Bronchial epithelial cell (primary cell): ENCODE measurements around the gene POP7. TPM values are rescaled to one million over a fixed set of nuclear protein-coding genes. Genes with fewer than 3 reads are reported as not detected.
"Not testable (repeated sequence)": the region's sequence is repeated elsewhere in the genome, so short reads cannot be mapped to it uniquely, and the experiment has no call there.

Experiments
- DNase-seq: peaks from one replicate; pipeline ENCODE4 v3.0.0-alpha.2; 2010; ENCODE audit warnings: low read depth
- FAIRE-seq: peaks from 2 replicates; lab custom pipeline; 2011; peaks lifted over from hg19 to GRCh38; lab: Jason Lieb, UNC
- H3K27me3 ChIP-seq: 2 replicates; pipeline ENCODE4 v1.5.1; 2011; ENCODE audit warnings: low read length; ENCODE audit not compliant: control insufficient read depth, insufficient read depth
- H3K36me3 ChIP-seq: 2 replicates; pipeline ENCODE4 v1.5.1; 2011; ENCODE audit warnings: low read length; ENCODE audit not compliant: control insufficient read depth, insufficient read depth
- H3K4me3 ChIP-seq: 2 replicates; pipeline ENCODE4 v1.5.1; 2011; ENCODE audit warnings: mild to moderate bottlenecking, low read depth, low read length, control low read depth
- total RNA-seq: library from RNA; depleted of rRNA; stranded (reverse); fragments of >200 nt; gene quantifications from 2 replicates; pipeline ENCODE4 v1.2.1, GENCODE V29; 2014
- TF ChIP-seq, protein P1 (sequence below): IDR thresholded peaks from 2 replicates; pipeline ENCODE4 v1.5.1; 2011; ENCODE audit warnings: mild to moderate bottlenecking, moderate library complexity, low read length, control low read depth, inconsistent platforms; ENCODE audit not compliant: insufficient read depth, severe bottlenecking

The POP7 gene
- total RNA-seq, 1 donor from 2014 or later, result 40.8 TPM

DNA sequence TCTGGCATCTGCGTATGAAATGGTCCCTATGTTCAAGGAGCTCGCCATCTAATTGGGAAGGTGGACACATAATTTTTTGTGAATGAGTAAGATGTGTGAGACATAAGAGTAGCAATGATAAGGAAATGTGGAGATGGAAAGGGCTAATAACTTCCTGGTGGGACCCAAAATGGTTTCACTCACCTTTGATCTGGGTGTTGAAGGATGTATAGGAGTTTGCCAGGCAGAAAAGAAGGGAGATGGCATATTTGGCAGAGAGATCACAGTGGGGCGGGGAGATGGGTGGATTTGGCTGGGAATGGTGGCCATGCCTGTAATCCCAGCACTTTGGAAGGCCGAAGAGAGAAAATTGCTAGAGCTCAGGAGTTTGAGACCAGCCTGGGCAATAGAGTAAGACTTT is 4.5 kb downstream of the POP7 start:
- H3K27me3 ChIP-seq, result no peaks in the 10 kb centered on the region
- H3K4me3 ChIP-seq, result no peak overlapping the region
- TF ChIP-seq, protein P1, sequence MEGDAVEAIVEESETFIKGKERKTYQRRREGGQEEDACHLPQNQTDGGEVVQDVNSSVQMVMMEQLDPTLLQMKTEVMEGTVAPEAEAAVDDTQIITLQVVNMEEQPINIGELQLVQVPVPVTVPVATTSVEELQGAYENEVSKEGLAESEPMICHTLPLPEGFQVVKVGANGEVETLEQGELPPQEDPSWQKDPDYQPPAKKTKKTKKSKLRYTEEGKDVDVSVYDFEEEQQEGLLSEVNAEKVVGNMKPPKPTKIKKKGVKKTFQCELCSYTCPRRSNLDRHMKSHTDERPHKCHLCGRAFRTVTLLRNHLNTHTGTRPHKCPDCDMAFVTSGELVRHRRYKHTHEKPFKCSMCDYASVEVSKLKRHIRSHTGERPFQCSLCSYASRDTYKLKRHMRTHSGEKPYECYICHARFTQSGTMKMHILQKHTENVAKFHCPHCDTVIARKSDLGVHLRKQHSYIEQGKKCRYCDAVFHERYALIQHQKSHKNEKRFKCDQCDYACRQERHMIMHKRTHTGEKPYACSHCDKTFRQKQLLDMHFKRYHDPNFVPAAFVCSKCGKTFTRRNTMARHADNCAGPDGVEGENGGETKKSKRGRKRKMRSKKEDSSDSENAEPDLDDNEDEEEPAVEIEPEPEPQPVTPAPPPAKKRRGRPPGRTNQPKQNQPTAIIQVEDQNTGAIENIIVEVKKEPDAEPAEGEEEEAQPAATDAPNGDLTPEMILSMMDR, result no peak
- peaks cover 2% of the 10 kb centered on the region for H3K36me3 ChIP-seq
- DNase-seq, result no peak
- FAIRE-seq, result no peak

DNA sequence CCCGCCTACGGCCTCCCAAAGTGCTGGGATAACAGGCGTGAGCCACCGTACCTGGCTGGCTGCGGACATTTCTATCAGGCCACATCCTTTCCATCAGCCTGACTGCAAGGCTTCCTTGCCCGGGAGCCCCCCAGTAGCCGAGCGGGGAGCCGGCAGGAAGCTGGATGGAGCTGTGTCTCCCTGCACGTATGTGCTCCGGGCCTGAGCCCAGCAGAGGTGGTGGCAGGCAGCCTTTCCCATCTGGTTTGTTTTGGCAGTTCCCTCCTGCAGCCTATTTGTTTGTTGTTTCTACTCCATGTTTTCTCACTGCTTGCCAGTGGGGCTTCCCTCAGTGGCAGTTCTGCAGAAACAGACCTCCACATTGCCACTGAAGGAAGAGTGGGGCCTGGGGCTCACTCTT is 5.4 kb downstream of the POP7 start:
- TF ChIP-seq, protein P1, result no peak
- DNase-seq, result no peak
- H3K4me3 ChIP-seq, result no peak overlapping the region

GRCh38 chr7:100714725-100715124 is 8.8 kb downstream of the POP7 start:
- Histone ChIP-seq H3K27me3 (peaks cover 3% of the 10 kb centered on the region), H3K4me3 (no peak overlapping the region), H3K36me3 (no peaks in the 10 kb centered on the region)
- FAIRE-seq (no peak), DNase-seq (no peak)
- TF ChIP-seq, protein P1, result no peak

More for the DNA sequence above, 5.4 kb downstream of the POP7 start:
- Histone ChIP-seq H3K27me3 (no peaks in the 10 kb centered on the region), H3K36me3 (peaks cover 2% of the 10 kb centered on the region)
- FAIRE-seq, result no peak

DNA sequence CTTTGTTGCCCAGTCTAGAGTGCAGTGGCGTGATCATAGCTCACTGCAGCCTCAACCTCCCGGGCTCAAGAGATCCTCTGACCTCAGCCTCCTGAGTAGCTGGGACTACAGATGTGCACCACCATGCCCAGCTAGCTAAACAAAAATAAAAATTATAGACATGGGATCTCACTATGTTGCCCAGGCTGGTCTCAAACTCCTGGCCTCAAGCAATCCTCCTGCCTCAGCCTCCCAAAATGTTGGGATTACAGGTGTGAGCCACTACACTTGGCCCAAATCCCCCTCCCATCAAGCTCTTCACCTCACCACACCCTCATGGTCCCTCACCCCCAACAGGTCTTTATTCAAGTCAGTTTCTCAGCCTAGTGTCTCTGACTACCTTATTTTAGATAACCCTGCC is 11.2 kb downstream of the POP7 start:
- not testable (repeated sequence) for FAIRE-seq, DNase-seq, H3K36me3 ChIP-seq, H3K4me3 ChIP-seq
- peaks cover 22% of the 10 kb centered on the region for H3K27me3 ChIP-seq

GRCh38 chr7:100719523-100720278 is 13.8 kb downstream of the POP7 start:
- H3K4me3 ChIP-seq, result no peak overlapping the region
- H3K36me3 ChIP-seq, result no peaks in the 10 kb centered on the region
- peaks cover 33% of the 10 kb centered on the region for H3K27me3 ChIP-seq
- FAIRE-seq (no peak), DNase-seq (peak; percentile 38)
- TF ChIP-seq, protein P1, result peak; percentile 38

DNA sequence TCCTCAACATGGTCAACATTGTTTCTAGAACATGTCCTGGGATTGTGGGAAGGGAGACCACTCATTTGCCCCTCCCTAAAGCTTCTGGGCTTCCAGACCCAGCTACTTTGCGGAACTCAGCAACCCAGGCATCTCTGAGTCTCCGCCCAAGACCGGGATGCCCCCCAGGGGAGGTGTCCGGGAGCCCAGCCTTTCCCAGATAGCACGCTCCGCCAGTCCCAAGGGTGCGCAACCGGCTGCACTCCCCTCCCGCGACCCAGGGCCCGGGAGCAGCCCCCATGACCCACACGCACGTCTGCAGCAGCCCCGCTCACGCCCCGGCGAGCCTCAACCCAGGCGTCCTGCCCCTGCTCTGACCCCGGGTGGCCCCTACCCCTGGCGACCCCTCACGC is 14.4 kb downstream of the POP7 start, which contains the start of gene EPO:
Gene EPO (plus strand): TSS at position 190 of the 392 bp plus-strand sequence. CDS start 513 bp downstream, outside the sequence.
- TF ChIP-seq, protein P1, result no peak
- H3K4me3 ChIP-seq, result no peak within 1 kb of the TSS
- H3K36me3 ChIP-seq, result no peaks in the 10 kb centered on the region
- peaks cover 33% of the 10 kb centered on the region for H3K27me3 ChIP-seq
- FAIRE-seq, result no peak
- no peak for DNase-seq
